Measurements from ENCODE around the gene NIPAL4.

DNA sequence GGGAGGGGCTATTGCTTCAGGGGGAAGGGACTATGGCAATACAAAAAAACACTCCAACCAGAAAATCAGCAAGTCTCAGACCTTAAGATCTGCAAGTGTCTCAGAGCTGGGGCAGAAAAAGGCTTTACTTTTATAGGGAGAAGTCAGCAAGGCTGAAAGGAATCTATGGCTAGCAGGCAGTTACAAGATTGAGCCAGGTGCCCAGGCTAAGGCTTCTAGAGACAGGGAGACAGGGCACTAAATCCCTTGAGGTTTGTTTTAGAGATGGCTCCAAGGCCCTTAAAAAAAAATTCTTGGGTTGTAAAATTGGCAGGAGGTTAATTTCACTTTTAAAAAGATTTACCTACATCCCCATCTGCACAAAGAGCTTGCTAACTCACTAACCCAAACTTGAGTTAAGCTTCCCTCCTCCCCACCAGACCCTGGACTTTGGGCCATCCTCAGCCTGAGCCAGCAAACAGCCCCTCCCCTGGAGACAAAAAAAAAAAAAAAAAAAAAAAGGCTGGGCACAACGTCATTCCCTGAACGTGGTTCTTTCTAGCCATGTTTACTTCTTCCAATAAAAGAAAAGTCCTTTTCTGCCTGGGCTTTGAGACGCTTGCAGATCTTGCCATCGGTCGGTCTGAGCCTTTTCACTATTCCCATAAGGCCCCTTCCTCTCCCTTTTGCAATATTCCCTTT, 17.9 kb downstream of the NIPAL4 start:
- TF ChIP-seq SUZ12 (IDR thresholded peaks at IDR 0.05) = no peak
- TF ChIP-seq BHLHE40 (IDR thresholded peaks at IDR 0.05; ENCODE audit: borderline replicate concordance) = no peak
- no peak for TF ChIP-seq TARDBP (IDR thresholded peaks at IDR 0.05)
- TF ChIP-seq ZNF384 (IDR thresholded peaks at IDR 0.05) = 0 out of 2 replicates have a peak, but pooled peaks have one; percentile 21
